Panc1 (cell line): Measurements from ENCODE around the gene DRC3.

Source experiments
- POLR2AphosphoS5 ChIP-seq: IDR thresholded peaks from 2 replicates; pipeline ENCODE4 v1.6.1; 2012; ENCODE audit warnings: mild to moderate bottlenecking, low read depth, low read length, moderate library complexity
- SIN3A ChIP-seq: IDR thresholded peaks from 2 replicates; pipeline ENCODE4 v1.6.1; 2012; ENCODE audit warnings: low read depth, mild to moderate bottlenecking, low read length, moderate library complexity, borderline replicate concordance; ENCODE audit not compliant: insufficient read depth
- TF ChIP-seq, protein P1 (sequence below): fragments of 450-650 bp; IDR thresholded peaks from 2 replicates; pipeline ENCODE4 v1.5.1; 2017; ENCODE audit warnings: mild to moderate bottlenecking
- TF ChIP-seq, protein P2 (sequence below), 2 experiments: IDR thresholded peaks; 2 replicates each; pipeline ENCODE4 v1.6.1; 2011 to 2012; ENCODE audit warnings: low read depth in 2 of 2, control low read depth in 1 of 2, low read length in 1 of 2, mild to moderate bottlenecking in 1 of 2, moderate library complexity in 1 of 2; ENCODE audit not compliant: insufficient read depth in 1 of 2

DNA sequence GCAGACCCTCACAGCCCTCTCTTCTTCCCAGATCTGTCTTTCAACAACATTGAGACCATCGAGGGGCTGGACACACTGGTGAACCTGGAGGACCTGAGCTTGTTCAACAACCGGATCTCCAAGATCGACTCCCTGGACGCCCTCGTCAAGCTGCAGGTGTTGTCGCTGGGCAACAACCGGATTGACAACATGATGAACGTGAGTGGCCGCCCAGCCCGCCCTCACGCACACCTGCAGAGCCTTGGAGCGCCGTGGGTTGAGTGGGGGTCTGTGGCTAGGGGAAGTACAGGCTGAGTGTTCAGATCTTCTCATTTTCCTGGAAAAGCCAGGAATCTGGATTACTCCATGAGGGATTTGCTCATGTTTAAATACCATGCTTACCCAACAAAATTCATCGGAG is 15.2 kb downstream of the DRC3 start:
- TF ChIP-seq, protein P1, sequence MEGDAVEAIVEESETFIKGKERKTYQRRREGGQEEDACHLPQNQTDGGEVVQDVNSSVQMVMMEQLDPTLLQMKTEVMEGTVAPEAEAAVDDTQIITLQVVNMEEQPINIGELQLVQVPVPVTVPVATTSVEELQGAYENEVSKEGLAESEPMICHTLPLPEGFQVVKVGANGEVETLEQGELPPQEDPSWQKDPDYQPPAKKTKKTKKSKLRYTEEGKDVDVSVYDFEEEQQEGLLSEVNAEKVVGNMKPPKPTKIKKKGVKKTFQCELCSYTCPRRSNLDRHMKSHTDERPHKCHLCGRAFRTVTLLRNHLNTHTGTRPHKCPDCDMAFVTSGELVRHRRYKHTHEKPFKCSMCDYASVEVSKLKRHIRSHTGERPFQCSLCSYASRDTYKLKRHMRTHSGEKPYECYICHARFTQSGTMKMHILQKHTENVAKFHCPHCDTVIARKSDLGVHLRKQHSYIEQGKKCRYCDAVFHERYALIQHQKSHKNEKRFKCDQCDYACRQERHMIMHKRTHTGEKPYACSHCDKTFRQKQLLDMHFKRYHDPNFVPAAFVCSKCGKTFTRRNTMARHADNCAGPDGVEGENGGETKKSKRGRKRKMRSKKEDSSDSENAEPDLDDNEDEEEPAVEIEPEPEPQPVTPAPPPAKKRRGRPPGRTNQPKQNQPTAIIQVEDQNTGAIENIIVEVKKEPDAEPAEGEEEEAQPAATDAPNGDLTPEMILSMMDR, result no peak
- TF ChIP-seq POLR2AphosphoS5 (no peak), SIN3A (no peak)
- TF ChIP-seq, protein P2, sequence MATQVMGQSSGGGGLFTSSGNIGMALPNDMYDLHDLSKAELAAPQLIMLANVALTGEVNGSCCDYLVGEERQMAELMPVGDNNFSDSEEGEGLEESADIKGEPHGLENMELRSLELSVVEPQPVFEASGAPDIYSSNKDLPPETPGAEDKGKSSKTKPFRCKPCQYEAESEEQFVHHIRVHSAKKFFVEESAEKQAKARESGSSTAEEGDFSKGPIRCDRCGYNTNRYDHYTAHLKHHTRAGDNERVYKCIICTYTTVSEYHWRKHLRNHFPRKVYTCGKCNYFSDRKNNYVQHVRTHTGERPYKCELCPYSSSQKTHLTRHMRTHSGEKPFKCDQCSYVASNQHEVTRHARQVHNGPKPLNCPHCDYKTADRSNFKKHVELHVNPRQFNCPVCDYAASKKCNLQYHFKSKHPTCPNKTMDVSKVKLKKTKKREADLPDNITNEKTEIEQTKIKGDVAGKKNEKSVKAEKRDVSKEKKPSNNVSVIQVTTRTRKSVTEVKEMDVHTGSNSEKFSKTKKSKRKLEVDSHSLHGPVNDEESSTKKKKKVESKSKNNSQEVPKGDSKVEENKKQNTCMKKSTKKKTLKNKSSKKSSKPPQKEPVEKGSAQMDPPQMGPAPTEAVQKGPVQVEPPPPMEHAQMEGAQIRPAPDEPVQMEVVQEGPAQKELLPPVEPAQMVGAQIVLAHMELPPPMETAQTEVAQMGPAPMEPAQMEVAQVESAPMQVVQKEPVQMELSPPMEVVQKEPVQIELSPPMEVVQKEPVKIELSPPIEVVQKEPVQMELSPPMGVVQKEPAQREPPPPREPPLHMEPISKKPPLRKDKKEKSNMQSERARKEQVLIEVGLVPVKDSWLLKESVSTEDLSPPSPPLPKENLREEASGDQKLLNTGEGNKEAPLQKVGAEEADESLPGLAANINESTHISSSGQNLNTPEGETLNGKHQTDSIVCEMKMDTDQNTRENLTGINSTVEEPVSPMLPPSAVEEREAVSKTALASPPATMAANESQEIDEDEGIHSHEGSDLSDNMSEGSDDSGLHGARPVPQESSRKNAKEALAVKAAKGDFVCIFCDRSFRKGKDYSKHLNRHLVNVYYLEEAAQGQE (IDR thresholded peaks at IDR 0.05; ENCODE audit: insufficient read depth in 1 of 2, low read depth in 2 of 2, low read length in 1 of 2), result no peak
